CD8-positive, alpha-beta memory T cell (primary cell): Measurements from ENCODE around the gene NAP1L5. TPM values are rescaled to one million over a fixed set of nuclear protein-coding genes. Genes with fewer than 3 reads are reported as not detected.
A peak's percentile ranks its signal among the peaks of the same experiment; 100 is the strongest.

Experiments
- CTCF ChIA-PET: fragments of 350-600 bp; sonication (Branson Sonifier 250); formaldehyde crosslinking; loops from one replicate; lab custom pipeline; 2021; ENCODE audit warnings: antibody characterized with exemption; lab: Charles Lee
- POLR2A ChIA-PET: fragments of 350-600 bp; sonication (Branson Sonifier 250); formaldehyde crosslinking; loops from one replicate; lab custom pipeline; 2021; ENCODE audit warnings: antibody characterized with exemption; lab: Charles Lee
- DNase-seq, 5 donors: peaks; one replicate each; pipeline versions ENCODE4 v3.0.0 to v3.0.0-alpha.2; 2020 to 2022; ENCODE audit warnings: mixed read lengths in 1 of 5
- H3K27ac ChIP-seq: one replicate; pipeline ENCODE4 v1.7.0; 2013; ENCODE audit warnings: low read depth, mild to moderate bottlenecking, low read length, moderate library complexity
- H3K27me3 ChIP-seq: 2 replicates; pipeline ENCODE4 v1.7.0; 2013; ENCODE audit warnings: low read length, mild to moderate bottlenecking; ENCODE audit not compliant: insufficient read depth, poor library complexity, severe bottlenecking
- H3K36me3 ChIP-seq: 2 replicates; pipeline ENCODE4 v1.7.0; 2013; ENCODE audit warnings: mild to moderate bottlenecking, low read length, moderate library complexity; ENCODE audit not compliant: insufficient read depth
- H3K4me1 ChIP-seq: 2 replicates; pipeline ENCODE4 v1.7.0; 2013; ENCODE audit warnings: mild to moderate bottlenecking, low read length, moderate library complexity; ENCODE audit not compliant: insufficient read depth
- H3K4me3 ChIP-seq: 2 replicates; pipeline ENCODE4 v1.7.0; 2013; ENCODE audit warnings: mild to moderate bottlenecking, low read length
- H3K9me3 ChIP-seq: 2 replicates; pipeline ENCODE4 v1.7.0; 2013; ENCODE audit warnings: mild to moderate bottlenecking, low read length
- H3K27ac Mint-ChIP-seq, 8 donors: one replicate each; pipeline ENCODE4 v1.8.0; 2020 to 2021; ENCODE audit warnings: mixed read lengths in 8 of 8, mild to moderate bottlenecking in 6 of 8, inconsistent platforms in 3 of 8, moderate library complexity in 3 of 8
- H3K27me3 Mint-ChIP-seq, 2 donors: one replicate each; pipeline ENCODE4 v1.8.0; 2020 to 2021; ENCODE audit warnings: mixed read lengths in 2 of 2, mild to moderate bottlenecking in 1 of 2, moderate library complexity in 1 of 2
- H3K36me3 Mint-ChIP-seq, 3 donors: one replicate each; pipeline ENCODE4 v1.8.0; 2020 to 2021; ENCODE audit warnings: mixed read lengths in 3 of 3, inconsistent platforms in 1 of 3, mild to moderate bottlenecking in 1 of 3
- H3K4me1 Mint-ChIP-seq, 3 donors: one replicate each; pipeline ENCODE4 v1.8.0; 2020 to 2021; ENCODE audit warnings: mixed read lengths in 3 of 3, inconsistent platforms in 1 of 3, mild to moderate bottlenecking in 1 of 3
- H3K4me3 Mint-ChIP-seq, 7 donors: one replicate each; pipeline ENCODE4 v1.8.0; 2020 to 2021; ENCODE audit warnings: mixed read lengths in 7 of 7, mild to moderate bottlenecking in 6 of 7, moderate library complexity in 4 of 7, inconsistent platforms in 2 of 7
- H3K9me3 Mint-ChIP-seq, 5 donors: one replicate each; pipeline ENCODE4 v1.8.0; 2020 to 2022; ENCODE audit warnings: mixed read lengths in 5 of 5, mild to moderate bottlenecking in 3 of 5, moderate library complexity in 2 of 5, inconsistent platforms in 1 of 5
- polyA plus RNA-seq: library from polyadenylated mRNA; unstranded; fragments of 300-500 nt; fragmentation: Illumina TruSeq; gene quantifications from one replicate; pipeline ENCODE4 v1.2.3, GENCODE V29; 2021
- total RNA-seq, 2 experiments: library from RNA; stranded (reverse); gene quantifications; one replicate each; pipeline ENCODE4 v1.2.3, GENCODE V29; 2021

NAP1L5 gene
- total and polyA plus RNA-seq, 3 experiments from 2014 or later, result 2.5 to 4.8 (median 4.4) TPM

GRCh38 chr4:88719381-88719780, 21.8 kb upstream of the NAP1L5 start:
- Mint-ChIP-seq H3K36me3 (peaks cover 42 to 92% (median 46%) of the 10 kb centered on the region in 3 donors), H3K27me3 (peaks cover 0 to 2% of the 10 kb centered on the region in 2 donors), H3K9me3 (peaks cover 15 to 24% (median 17%) of the 10 kb centered on the region in 5 donors), H3K4me3 (no peak overlapping the region), H3K27ac (no peak overlapping the region), H3K4me1 (peaks cover 0 to under 1% (median 0%) of the 10 kb centered on the region in 3 donors)
- Histone ChIP-seq H3K27ac (no peak overlapping the region), H3K27me3 (no peaks in the 10 kb centered on the region), H3K4me3 (no peak overlapping the region), H3K9me3 (peaks cover 7% of the 10 kb centered on the region), H3K36me3 (peaks cover 28% of the 10 kb centered on the region), H3K4me1 (no peaks in the 10 kb centered on the region)
- ChIA-PET CTCF (no interaction called here), POLR2A (no interaction called here)
- DNase-seq, result no peak

- ChIA-PET POLR2A (no interaction called here), CTCF (no interaction called here)
- no peak overlapping the region for H3K4me3 ChIP-seq
- Mint-ChIP-seq H3K4me1 (peaks cover 2 to 5% (median 3%) of the 10 kb centered on the region in 3 donors), H3K27ac (no peak overlapping the region), H3K27me3 (peaks cover 0 to 2% of the 10 kb centered on the region in 2 donors), H3K9me3 (peaks cover 15 to 24% (median 17%) of the 10 kb centered on the region in 5 donors), H3K36me3 (peaks cover 51 to 91% (median 51%) of the 10 kb centered on the region in 3 donors), H3K4me3 (no peak overlapping the region)
- no peaks in the 10 kb centered on the region for H3K27me3 ChIP-seq
- peaks cover 28% of the 10 kb centered on the region for H3K36me3 ChIP-seq
- DNase-seq, result no peak
- no peaks in the 10 kb centered on the region for H3K4me1 ChIP-seq
- H3K27ac ChIP-seq, result no peak overlapping the region
- H3K9me3 ChIP-seq, result peaks cover 7% of the 10 kb centered on the region
Measured at GRCh38 chr4:88718098-88718497, 20.5 kb upstream of the NAP1L5 start.

- Mint-ChIP-seq H3K27me3 (peaks cover 0 to 2% of the 10 kb centered on the region in 2 donors), H3K4me3 (no peak overlapping the region), H3K9me3 (peaks cover 17 to 24% (median 20%) of the 10 kb centered on the region in 5 donors), H3K36me3 (peaks cover 60 to 86% (median 81%) of the 10 kb centered on the region in 3 donors), H3K27ac (peak overlapping the region in 1 of 8 donors; percentile 67), H3K4me1 (peaks cover 2 to 5% (median 3%) of the 10 kb centered on the region in 3 donors)
- H3K27me3 ChIP-seq, result no peaks in the 10 kb centered on the region
- no peak overlapping the region for H3K4me3 ChIP-seq
- ChIA-PET POLR2A (no interaction called here), CTCF (no interaction called here)
- no peaks in the 10 kb centered on the region for H3K4me1 ChIP-seq
- H3K9me3 ChIP-seq, result peaks cover 7% of the 10 kb centered on the region
- no peak overlapping the region for H3K27ac ChIP-seq
- H3K36me3 ChIP-seq, result peaks cover 24% of the 10 kb centered on the region
- no peak for DNase-seq
Measured at GRCh38 chr4:88713782-88714181, 16.2 kb upstream of the NAP1L5 start.

GRCh38 chr4:88709989-88710388, 12.4 kb upstream of the NAP1L5 start:
- H3K27me3 Mint-ChIP-seq, result peaks cover 0 to 2% of the 10 kb centered on the region in 2 donors
- H3K36me3 ChIP-seq, result peaks cover 16% of the 10 kb centered on the region
- no peak overlapping the region for H3K4me3 Mint-ChIP-seq
- CTCF ChIA-PET, result no interaction called here
- H3K9me3 ChIP-seq, result no peaks in the 10 kb centered on the region
- H3K27ac Mint-ChIP-seq, result peak overlapping the region in 2 of 8 donors; percentile 0 to 44
- no peak for DNase-seq
- H3K4me1 Mint-ChIP-seq, result peaks cover 2 to 5% (median 3%) of the 10 kb centered on the region in 3 donors
- H3K27me3 ChIP-seq, result no peaks in the 10 kb centered on the region
- POLR2A ChIA-PET, result no interaction called here
- peaks cover 0 to 5% (median 0%) of the 10 kb centered on the region in 5 donors for H3K9me3 Mint-ChIP-seq
- H3K4me3 ChIP-seq, result no peak overlapping the region
- H3K36me3 Mint-ChIP-seq, result peaks cover 50 to 84% (median 58%) of the 10 kb centered on the region in 3 donors
- no peak overlapping the region for H3K27ac ChIP-seq
- no peaks in the 10 kb centered on the region for H3K4me1 ChIP-seq

GRCh38 chr4:88706574-88706973, 8.9 kb upstream of the NAP1L5 start:
- H3K27ac ChIP-seq, result no peak overlapping the region
- Mint-ChIP-seq H3K27me3 (no peaks in the 10 kb centered on the region), H3K9me3 (peaks cover 0 to under 1% (median 0%) of the 10 kb centered on the region in 5 donors), H3K4me1 (no peaks in the 10 kb centered on the region), H3K4me3 (no peak overlapping the region), H3K36me3 (peaks cover 36 to 81% (median 45%) of the 10 kb centered on the region in 3 donors), H3K27ac (no peak overlapping the region)
- H3K4me1 ChIP-seq, result no peaks in the 10 kb centered on the region
- DNase-seq, result no peak
- H3K4me3 ChIP-seq, result no peak overlapping the region
- ChIA-PET CTCF (interaction anchor here (1.5 kb wide), 1 partner anchor 167 kb away, joined by 4 read pairs; no protein-coding TSS in a partner anchor), POLR2A (no interaction called here)
- H3K9me3 ChIP-seq, result no peaks in the 10 kb centered on the region
- no peaks in the 10 kb centered on the region for H3K27me3 ChIP-seq
- H3K36me3 ChIP-seq, result peaks cover 26% of the 10 kb centered on the region

- peaks cover 32 to 79% (median 44%) of the 10 kb centered on the region in 3 donors for H3K36me3 Mint-ChIP-seq
- no peaks in the 10 kb centered on the region for H3K9me3 ChIP-seq
- no peaks in the 10 kb centered on the region for H3K9me3 Mint-ChIP-seq
- no peaks in the 10 kb centered on the region for H3K27me3 Mint-ChIP-seq
- ChIA-PET POLR2A (no interaction called here), CTCF (interaction anchor here (1.5 kb wide), 1 partner anchor 167 kb away, joined by 4 read pairs; no protein-coding TSS in a partner anchor)
- H3K4me1 ChIP-seq, result no peaks in the 10 kb centered on the region
- H3K4me3 ChIP-seq, result no peak overlapping the region
- no peak overlapping the region for H3K27ac Mint-ChIP-seq
- no peak overlapping the region for H3K27ac ChIP-seq
- H3K4me3 Mint-ChIP-seq, result no peak overlapping the region
- H3K36me3 ChIP-seq, result peaks cover 26% of the 10 kb centered on the region
- no peak for DNase-seq
- no peaks in the 10 kb centered on the region for H3K4me1 Mint-ChIP-seq
- no peaks in the 10 kb centered on the region for H3K27me3 ChIP-seq
Measured at GRCh38 chr4:88705805-88706492, 8.3 kb upstream of the NAP1L5 start.

GRCh38 chr4:88705223-88705622, 7.6 kb upstream of the NAP1L5 start:
- Mint-ChIP-seq H3K27ac (peak overlapping the region in 1 of 8 donors; percentile 36), H3K36me3 (peaks cover 27 to 77% (median 44%) of the 10 kb centered on the region in 3 donors), H3K27me3 (no peaks in the 10 kb centered on the region), H3K4me1 (no peaks in the 10 kb centered on the region), H3K9me3 (no peaks in the 10 kb centered on the region), H3K4me3 (no peak overlapping the region)
- no peak for DNase-seq
- POLR2A ChIA-PET, result interaction anchor here (0.7 kb wide), 1 partner anchor 112 kb away, joined by 3 read pairs; no protein-coding TSS in a partner anchor
- Histone ChIP-seq H3K27me3 (no peaks in the 10 kb centered on the region), H3K9me3 (no peaks in the 10 kb centered on the region), H3K36me3 (peaks cover 24% of the 10 kb centered on the region), H3K4me1 (no peaks in the 10 kb centered on the region), H3K4me3 (no peak overlapping the region), H3K27ac (no peak overlapping the region)
- CTCF ChIA-PET, result interaction anchor here (1.5 kb wide), 1 partner anchor 166 kb away, joined by 4 read pairs; no protein-coding TSS in a partner anchor

GRCh38 chr4:88702782-88703181, 5.2 kb upstream of the NAP1L5 start:
- Histone ChIP-seq H3K36me3 (peaks cover 29% of the 10 kb centered on the region), H3K4me1 (peaks cover 5% of the 10 kb centered on the region), H3K4me3 (no peak overlapping the region), H3K9me3 (no peaks in the 10 kb centered on the region), H3K27ac (no peak overlapping the region), H3K27me3 (no peaks in the 10 kb centered on the region)
- H3K4me3 Mint-ChIP-seq, result no peak overlapping the region
- H3K27ac Mint-ChIP-seq, result peak overlapping the region in 1 of 8 donors; percentile 23
- H3K9me3 Mint-ChIP-seq, result no peaks in the 10 kb centered on the region
- CTCF ChIA-PET, result no interaction called here
- peaks cover 0 to 8% (median 4%) of the 10 kb centered on the region in 3 donors for H3K4me1 Mint-ChIP-seq
- H3K36me3 Mint-ChIP-seq, result peaks cover 16 to 72% (median 34%) of the 10 kb centered on the region in 3 donors
- no peaks in the 10 kb centered on the region for H3K27me3 Mint-ChIP-seq
- POLR2A ChIA-PET, result no interaction called here
- no peak for DNase-seq
